ENCODE results near the gene MFSD6L.

DNA sequence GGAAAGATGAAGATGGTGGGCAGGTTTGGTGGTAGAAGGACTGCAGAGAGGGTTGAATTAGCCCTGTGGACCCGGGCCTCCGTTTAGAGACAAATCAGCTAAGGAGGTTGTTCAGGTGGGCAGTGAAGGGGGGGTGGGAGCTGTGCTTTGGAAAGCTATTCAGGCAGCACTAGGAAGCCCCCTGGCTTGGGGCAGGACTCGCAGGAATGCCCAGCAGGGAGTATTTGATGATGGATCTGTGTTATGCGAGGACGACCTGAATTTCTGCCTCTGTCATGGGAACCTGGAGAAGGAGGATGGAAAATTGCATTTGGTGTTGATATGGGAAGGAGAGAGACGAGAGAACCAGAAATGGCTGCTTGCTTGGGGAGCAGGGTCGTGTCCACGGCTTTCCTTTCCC lies 44.3 kb downstream of the MFSD6L start:
- TF ChIP-seq, protein P1, sequence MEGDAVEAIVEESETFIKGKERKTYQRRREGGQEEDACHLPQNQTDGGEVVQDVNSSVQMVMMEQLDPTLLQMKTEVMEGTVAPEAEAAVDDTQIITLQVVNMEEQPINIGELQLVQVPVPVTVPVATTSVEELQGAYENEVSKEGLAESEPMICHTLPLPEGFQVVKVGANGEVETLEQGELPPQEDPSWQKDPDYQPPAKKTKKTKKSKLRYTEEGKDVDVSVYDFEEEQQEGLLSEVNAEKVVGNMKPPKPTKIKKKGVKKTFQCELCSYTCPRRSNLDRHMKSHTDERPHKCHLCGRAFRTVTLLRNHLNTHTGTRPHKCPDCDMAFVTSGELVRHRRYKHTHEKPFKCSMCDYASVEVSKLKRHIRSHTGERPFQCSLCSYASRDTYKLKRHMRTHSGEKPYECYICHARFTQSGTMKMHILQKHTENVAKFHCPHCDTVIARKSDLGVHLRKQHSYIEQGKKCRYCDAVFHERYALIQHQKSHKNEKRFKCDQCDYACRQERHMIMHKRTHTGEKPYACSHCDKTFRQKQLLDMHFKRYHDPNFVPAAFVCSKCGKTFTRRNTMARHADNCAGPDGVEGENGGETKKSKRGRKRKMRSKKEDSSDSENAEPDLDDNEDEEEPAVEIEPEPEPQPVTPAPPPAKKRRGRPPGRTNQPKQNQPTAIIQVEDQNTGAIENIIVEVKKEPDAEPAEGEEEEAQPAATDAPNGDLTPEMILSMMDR (conservative IDR thresholded peaks at IDR 0.05; ENCODE audit: low read length): no peak
- no peak for TF ChIP-seq EZH2phosphoT487 (IDR thresholded peaks at IDR 0.05; ENCODE audit: borderline replicate concordance)

All from Loucy (cell line).